HepG2 (cell line): ENCODE measurements around the gene MTOR. TPM values are rescaled to one million over a fixed set of nuclear protein-coding genes. Genes with fewer than 3 reads are reported as not detected.

Source experiments
- ETV6 ChIP-seq: sonication (generic); formaldehyde crosslinking; conservative IDR thresholded peaks from 2 replicates; pipeline ENCODE4 v1.4.0; 2020; ENCODE audit warnings: missing genetic modification reagents
- FOXM1 ChIP-seq: sonication (generic); formaldehyde crosslinking; IDR thresholded peaks from 2 replicates; pipeline ENCODE4 v1.5.0; 2020; ENCODE audit warnings: missing genetic modification reagents
- GABPB1 ChIP-seq: IDR thresholded peaks from 2 replicates; pipeline ENCODE4 v1.6.1; 2016; ENCODE audit warnings: mild to moderate bottlenecking, missing genetic modification reagents, moderate library complexity, missing compliant biosample characterization
- GATAD2A ChIP-seq: IDR thresholded peaks from 2 replicates; pipeline ENCODE4 v1.6.1; 2016
- GMEB2 ChIP-seq: IDR thresholded peaks from 2 replicates; pipeline ENCODE4 v1.6.1; 2016; ENCODE audit warnings: missing biosample characterization, missing genetic modification reagents, low read depth
- HMGXB4 ChIP-seq, 2 experiments: sonication (generic) in 1 of 2; formaldehyde crosslinking in 1 of 2; IDR thresholded peaks; 2 replicates each; pipeline versions ENCODE4 v1.4.0 to v1.6.1; 2018 to 2020; ENCODE audit warnings: missing genetic modification reagents in 2 of 2, borderline replicate concordance in 1 of 2, low read depth in 1 of 2, mild to moderate bottlenecking in 1 of 2, missing biosample characterization in 1 of 2
- JUND ChIP-seq: sonication (generic); formaldehyde crosslinking; IDR thresholded peaks from 2 replicates; pipeline ENCODE4 v1.8.0; 2022; ENCODE audit warnings: mild to moderate bottlenecking, missing genetic modification reagents
- KDM5B ChIP-seq: sonication (generic); formaldehyde crosslinking; IDR thresholded peaks from 2 replicates; pipeline ENCODE4 v1.4.0; 2020; ENCODE audit warnings: missing genetic modification reagents, mild to moderate bottlenecking, borderline replicate concordance
- MAFK ChIP-seq, 2 experiments: IDR thresholded peaks in 1 of 2; conservative IDR thresholded peaks in 1 of 2; 2 replicates each; pipeline ENCODE4 v1.6.1; 2011; ENCODE audit warnings: improper control_type of control experiment in 2 of 2, low read length in 2 of 2
- PRDM10 ChIP-seq: sonication (generic); formaldehyde crosslinking; IDR thresholded peaks from 2 replicates; pipeline ENCODE4 v1.4.0; 2020; ENCODE audit warnings: low read depth, missing genetic modification reagents
- SCMH1 ChIP-seq: sonication (generic); formaldehyde crosslinking; IDR thresholded peaks from 2 replicates; pipeline ENCODE4 v1.9.0; 2021; ENCODE audit warnings: missing genetic modification reagents, mild to moderate bottlenecking, borderline replicate concordance
- SMARCE1 ChIP-seq: fragments of 450-650 bp; IDR thresholded peaks from 2 replicates; pipeline ENCODE4 v1.6.1; 2017; ENCODE audit warnings: borderline replicate concordance
- SOX6 ChIP-seq, 2 experiments: fragments of 450-650 bp in 1 of 2; sonication (generic) in 1 of 2; formaldehyde crosslinking in 1 of 2; IDR thresholded peaks; 2 replicates each; pipeline versions ENCODE4 v1.4.0 to v1.6.1; 2017 to 2020; ENCODE audit warnings: antibody characterized with exemption in 1 of 2, mild to moderate bottlenecking in 1 of 2, missing genetic modification reagents in 1 of 2
- SP140L ChIP-seq: sonication (generic); formaldehyde crosslinking; IDR thresholded peaks from 2 replicates; pipeline ENCODE4 v1.4.0; 2020; ENCODE audit warnings: missing genetic modification reagents, borderline replicate concordance
- XRCC5 ChIP-seq: fragments of 200-400 bp; formaldehyde crosslinking; optimal IDR thresholded peaks from 2 replicates; pipeline ENCODE3; 2017; ENCODE audit warnings: mild to moderate bottlenecking, low read length
- ZKSCAN8 ChIP-seq: IDR thresholded peaks from 2 replicates; pipeline ENCODE4 v1.6.1; 2016; ENCODE audit warnings: borderline replicate concordance, missing genetic modification reagents, missing compliant biosample characterization
- ZNF234 ChIP-seq: sonication (generic); formaldehyde crosslinking; conservative IDR thresholded peaks from 2 replicates; pipeline ENCODE4 v1.5.1; 2020; ENCODE audit warnings: mild to moderate bottlenecking, missing genetic modification reagents
- ZNF614 ChIP-seq: IDR thresholded peaks from 2 replicates; pipeline ENCODE4 v1.6.1; 2018; ENCODE audit warnings: missing biosample characterization, missing genetic modification reagents, inconsistent platforms, borderline replicate concordance
- polyA plus RNA-seq, 8 experiments: library from polyadenylated mRNA; depleted of rRNA in 3 of 8; stranded (reverse) in 7 of 8; unstranded in 1 of 8; fragments of >200 nt; fragmentation: Illumina TruSeq in 4 of 8; extraction: Trizol in 4 of 8; gene quantifications; 2 replicates each; pipeline versions ENCODE4 v1.2.1 to v1.2.3, GENCODE V29; 2011 to 2016; ENCODE audit warnings: low read depth in 4 of 8, missing spikeins in 1 of 8, mixed read lengths in 1 of 8; ENCODE audit not compliant: insufficient read depth in 1 of 8
- total RNA-seq, 5 experiments: library from RNA; depleted of rRNA; stranded (reverse); fragments of >200 nt; fragmentation: Illumina TruSeq; extraction: Trizol; gene quantifications; 2 replicates each; pipeline ENCODE4 v1.2.3, GENCODE V29; 2016; ENCODE audit warnings: low read depth in 1 of 5
- TF ChIP-seq, protein P1 (sequence below): sonication (generic); formaldehyde crosslinking; conservative IDR thresholded peaks from 2 replicates; pipeline ENCODE4 v1.8.1; 2023; ENCODE audit warnings: missing genetic modification reagents
- TF ChIP-seq, protein P2 (sequence below): sonication (generic); formaldehyde crosslinking; IDR thresholded peaks from 2 replicates; pipeline ENCODE4 v1.4.0; 2020; ENCODE audit warnings: missing genetic modification reagents

The MTOR gene
- total and polyA plus RNA-seq, 2 of the 13 experiments (the other 11 are each of a cell fraction or from before 2014, with no cell fraction given): 24.6 to 34.6 TPM

- TF ChIP-seq GATAD2A (CRISPR knock-in tag) (peak; percentile 49; the same call in 1 of the 2 replicates), PRDM10 (no peak), ETV6 (CRISPR knock-in tag) (no peak), FOXM1 (CRISPR knock-in tag) (no peak), ZNF234 (CRISPR knock-in tag) (no peak), SOX6 (IDR thresholded peaks at IDR 0.05) (no peak), SOX6 (CRISPR knock-in tag; IDR thresholded peaks at IDR 0.05) (peak; percentile 11; the same call in 1 of the 2 replicates), HMGXB4 (CRISPR knock-in tag; IDR thresholded peaks at IDR 0.05; ENCODE audit: borderline replicate concordance in 1 of 2, low read depth in 1 of 2) (no peak), MAFK (conservative IDR thresholded peaks at IDR 0.05 in 1 of 2, IDR thresholded peaks at IDR 0.05 in 1 of 2; ENCODE audit: low read length in 2 of 2) (no peak), GABPB1 (no peak), KDM5B (no peak), SCMH1 (no peak), ZKSCAN8 (CRISPR knock-in tag) (no peak), XRCC5 (no peak), ZNF614 (CRISPR knock-in tag) (no peak), GMEB2 (no peak), JUND (CRISPR knock-in tag) (no peak), SMARCE1 (no peak), SP140L (CRISPR knock-in tag) (no peak)
- TF ChIP-seq, protein P1, sequence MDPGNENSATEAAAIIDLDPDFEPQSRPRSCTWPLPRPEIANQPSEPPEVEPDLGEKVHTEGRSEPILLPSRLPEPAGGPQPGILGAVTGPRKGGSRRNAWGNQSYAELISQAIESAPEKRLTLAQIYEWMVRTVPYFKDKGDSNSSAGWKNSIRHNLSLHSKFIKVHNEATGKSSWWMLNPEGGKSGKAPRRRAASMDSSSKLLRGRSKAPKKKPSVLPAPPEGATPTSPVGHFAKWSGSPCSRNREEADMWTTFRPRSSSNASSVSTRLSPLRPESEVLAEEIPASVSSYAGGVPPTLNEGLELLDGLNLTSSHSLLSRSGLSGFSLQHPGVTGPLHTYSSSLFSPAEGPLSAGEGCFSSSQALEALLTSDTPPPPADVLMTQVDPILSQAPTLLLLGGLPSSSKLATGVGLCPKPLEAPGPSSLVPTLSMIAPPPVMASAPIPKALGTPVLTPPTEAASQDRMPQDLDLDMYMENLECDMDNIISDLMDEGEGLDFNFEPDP: no peak
- TF ChIP-seq, protein P2, sequence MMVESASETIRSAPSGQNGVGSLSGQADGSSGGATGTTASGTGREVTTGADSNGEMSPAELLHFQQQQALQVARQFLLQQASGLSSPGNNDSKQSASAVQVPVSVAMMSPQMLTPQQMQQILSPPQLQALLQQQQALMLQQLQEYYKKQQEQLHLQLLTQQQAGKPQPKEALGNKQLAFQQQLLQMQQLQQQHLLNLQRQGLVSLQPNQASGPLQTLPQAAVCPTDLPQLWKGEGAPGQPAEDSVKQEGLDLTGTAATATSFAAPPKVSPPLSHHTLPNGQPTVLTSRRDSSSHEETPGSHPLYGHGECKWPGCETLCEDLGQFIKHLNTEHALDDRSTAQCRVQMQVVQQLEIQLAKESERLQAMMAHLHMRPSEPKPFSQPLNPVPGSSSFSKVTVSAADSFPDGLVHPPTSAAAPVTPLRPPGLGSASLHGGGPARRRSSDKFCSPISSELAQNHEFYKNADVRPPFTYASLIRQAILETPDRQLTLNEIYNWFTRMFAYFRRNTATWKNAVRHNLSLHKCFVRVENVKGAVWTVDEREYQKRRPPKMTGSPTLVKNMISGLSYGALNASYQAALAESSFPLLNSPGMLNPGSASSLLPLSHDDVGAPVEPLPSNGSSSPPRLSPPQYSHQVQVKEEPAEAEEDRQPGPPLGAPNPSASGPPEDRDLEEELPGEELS (CRISPR knock-in tag): peak; percentile 40; the same call in 1 of the 2 replicates
Measured at GRCh38 chr1:11256299-11256698, 6.1 kb downstream of the MTOR start (continued).
